Activated naive CD8-positive, alpha-beta T cell treated with anti-CD3 and anti-CD28 coated beads, Interleukin-2, amount 10 ng/mL, durations not matched to agents 7 days and 5 days (primary cell): ENCODE data around the gene SULT4A1. TPM values are rescaled to one million over a fixed set of nuclear protein-coding genes. Genes with fewer than 3 reads are reported as not detected.
"Not testable (repeated sequence)": the region's sequence is repeated elsewhere in the genome, so short reads cannot be mapped to it uniquely, and the experiment has no call there.

Experiments used
- ATAC-seq: fragments of 150-1000 bp; cut with Tn5 transposase; one replicate; pipeline ENCODE4 v1.10.0; 2021; ENCODE audit warnings: low read depth, moderate library complexity
- POLR2A ChIA-PET: fragments of 350-600 bp; sonication (Branson Sonifier 250); formaldehyde crosslinking; loops from one replicate; lab custom pipeline; 2021; ENCODE audit warnings: antibody characterized with exemption; lab: Charles Lee
- DNase-seq: peaks from one replicate; pipeline ENCODE4 v3.0.0; 2021
- H3K27ac Mint-ChIP-seq: one replicate; pipeline ENCODE4 v1.8.0; 2022; ENCODE audit warnings: mild to moderate bottlenecking, mixed read lengths
- H3K27me3 Mint-ChIP-seq: one replicate; pipeline ENCODE4 v1.8.0; 2022; ENCODE audit warnings: mild to moderate bottlenecking, moderate library complexity, mixed read lengths
- H3K36me3 Mint-ChIP-seq: one replicate; pipeline ENCODE4 v1.8.0; 2021; ENCODE audit warnings: mild to moderate bottlenecking, mixed read lengths
- H3K4me1 Mint-ChIP-seq: one replicate; pipeline ENCODE4 v1.8.0; 2021; ENCODE audit warnings: mixed read lengths
- H3K4me3 Mint-ChIP-seq: one replicate; pipeline ENCODE4 v1.8.0; 2022; ENCODE audit warnings: mild to moderate bottlenecking, moderate library complexity, mixed read lengths
- H3K9me3 Mint-ChIP-seq: one replicate; pipeline ENCODE4 v1.8.0; 2021; ENCODE audit warnings: mixed read lengths
- total RNA-seq, 2 experiments: library from RNA; stranded (reverse); gene quantifications; one replicate each; pipeline ENCODE4 v1.2.3, GENCODE V29; 2021

SULT4A1 gene
- total RNA-seq: not detected

GRCh38 chr22:43862074-43862881 is at the start of gene SULT4A1:
TSS of gene SULT4A1 (minus strand) at chr22:43862513. CDS start at chr22:43862382, 131 bp downstream.
- Mint-ChIP-seq H3K4me1 (no peaks in the 10 kb centered on the region), H3K27me3 (peaks cover 45% of the 10 kb centered on the region), H3K36me3 (no peaks in the 10 kb centered on the region), H3K4me3 (peak within 1 kb of the TSS; percentile 39), H3K27ac (peak within 1 kb of the TSS; percentile 38), H3K9me3 (no peaks in the 10 kb centered on the region)
- POLR2A ChIA-PET: no interaction called here
- no peak for ATAC-seq
- DNase-seq: no peak

- Mint-ChIP-seq H3K27me3 (peaks cover 27% of the 10 kb centered on the region), H3K4me3 (no peak overlapping the region), H3K9me3 (no peaks in the 10 kb centered on the region), H3K4me1 (no peaks in the 10 kb centered on the region), H3K27ac (no peak overlapping the region), H3K36me3 (no peaks in the 10 kb centered on the region)
- POLR2A ChIA-PET: no interaction called here
- ATAC-seq: no peak
- DNase-seq: no peak
Observed at GRCh38 chr22:43911351-43911750, 49.0 kb upstream of the SULT4A1 start.

- no peak for DNase-seq
- no peaks in the 10 kb centered on the region for H3K4me1 Mint-ChIP-seq
- no peaks in the 10 kb centered on the region for H3K9me3 Mint-ChIP-seq
- POLR2A ChIA-PET: no interaction called here
- H3K36me3 Mint-ChIP-seq: no peaks in the 10 kb centered on the region
- ATAC-seq: no peak
- no peak overlapping the region for H3K4me3 Mint-ChIP-seq
- H3K27ac Mint-ChIP-seq: no peak overlapping the region
- H3K27me3 Mint-ChIP-seq: peaks cover 27% of the 10 kb centered on the region
Observed at GRCh38 chr22:43910178-43910695, 47.9 kb upstream of the SULT4A1 start.

- no peak for ATAC-seq
- no peak for DNase-seq
- Mint-ChIP-seq H3K27ac (no peak overlapping the region), H3K36me3 (no peaks in the 10 kb centered on the region), H3K4me1 (no peaks in the 10 kb centered on the region), H3K9me3 (no peaks in the 10 kb centered on the region), H3K4me3 (no peak overlapping the region), H3K27me3 (peaks cover 27% of the 10 kb centered on the region)
- POLR2A ChIA-PET: no interaction called here
Observed at GRCh38 chr22:43909708-43910107, 47.4 kb upstream of the SULT4A1 start.

GRCh38 chr22:43905681-43906080 is 43.4 kb upstream of the SULT4A1 start:
- ATAC-seq (no peak), DNase-seq (no peak)
- POLR2A ChIA-PET: no interaction called here
- no peaks in the 10 kb centered on the region for H3K36me3 Mint-ChIP-seq
- no peaks in the 10 kb centered on the region for H3K9me3 Mint-ChIP-seq
- no peak overlapping the region for H3K4me3 Mint-ChIP-seq
- peaks cover 5% of the 10 kb centered on the region for H3K27me3 Mint-ChIP-seq
- H3K4me1 Mint-ChIP-seq: no peaks in the 10 kb centered on the region
- H3K27ac Mint-ChIP-seq: no peak overlapping the region

GRCh38 chr22:43904412-43904811 is 42.1 kb upstream of the SULT4A1 start:
- H3K9me3 Mint-ChIP-seq, H3K4me1 Mint-ChIP-seq, DNase-seq, H3K4me3 Mint-ChIP-seq, H3K36me3 Mint-ChIP-seq, ATAC-seq, H3K27me3 Mint-ChIP-seq, POLR2A ChIA-PET, H3K27ac Mint-ChIP-seq: not testable (repeated sequence)

GRCh38 chr22:43903033-43903432 is 40.7 kb upstream of the SULT4A1 start:
- H3K36me3 Mint-ChIP-seq, DNase-seq, ATAC-seq, H3K4me1 Mint-ChIP-seq, H3K4me3 Mint-ChIP-seq, H3K27ac Mint-ChIP-seq, H3K9me3 Mint-ChIP-seq, H3K27me3 Mint-ChIP-seq, POLR2A ChIA-PET: not testable (repeated sequence)

GRCh38 chr22:43901976-43902643 is 39.8 kb upstream of the SULT4A1 start:
- DNase-seq (no peak), ATAC-seq (no peak)
- Mint-ChIP-seq H3K36me3 (no peaks in the 10 kb centered on the region), H3K4me1 (no peaks in the 10 kb centered on the region), H3K9me3 (no peaks in the 10 kb centered on the region), H3K4me3 (no peak overlapping the region), H3K27me3 (peaks cover 2% of the 10 kb centered on the region), H3K27ac (no peak overlapping the region)
- POLR2A ChIA-PET: no interaction called here

- POLR2A ChIA-PET: no interaction called here
- Mint-ChIP-seq H3K27ac (no peak overlapping the region), H3K27me3 (peaks cover 6% of the 10 kb centered on the region), H3K36me3 (no peaks in the 10 kb centered on the region), H3K9me3 (no peaks in the 10 kb centered on the region), H3K4me3 (no peak overlapping the region), H3K4me1 (no peaks in the 10 kb centered on the region)
- DNase-seq (no peak), ATAC-seq (no peak)
Observed at GRCh38 chr22:43900206-43900605, 37.9 kb upstream of the SULT4A1 start.

GRCh38 chr22:43897751-43898261 is 35.5 kb upstream of the SULT4A1 start:
- H3K9me3 Mint-ChIP-seq: no peaks in the 10 kb centered on the region
- POLR2A ChIA-PET: no interaction called here

GRCh38 chr22:43895986-43896645 is 33.8 kb upstream of the SULT4A1 start:
- Mint-ChIP-seq H3K27ac (no peak overlapping the region), H3K27me3 (peaks cover 27% of the 10 kb centered on the region), H3K4me3 (no peak overlapping the region), H3K9me3 (no peaks in the 10 kb centered on the region), H3K36me3 (no peaks in the 10 kb centered on the region), H3K4me1 (no peaks in the 10 kb centered on the region)
- DNase-seq: no peak
- no peak for ATAC-seq
- POLR2A ChIA-PET: no interaction called here

More at GRCh38 chr22:43897751-43898261, 35.5 kb upstream of the SULT4A1 start:
- no peak for ATAC-seq
- no peaks in the 10 kb centered on the region for H3K36me3 Mint-ChIP-seq
- no peaks in the 10 kb centered on the region for H3K4me1 Mint-ChIP-seq
- no peak for DNase-seq
- no peak overlapping the region for H3K4me3 Mint-ChIP-seq
- H3K27ac Mint-ChIP-seq: no peak overlapping the region
- peaks cover 16% of the 10 kb centered on the region for H3K27me3 Mint-ChIP-seq

GRCh38 chr22:43894122-43894521 is 31.8 kb upstream of the SULT4A1 start:
- H3K27ac Mint-ChIP-seq: no peak overlapping the region

GRCh38 chr22:43893266-43893665 is 31.0 kb upstream of the SULT4A1 start:
- H3K4me1 Mint-ChIP-seq: no peaks in the 10 kb centered on the region
- H3K27me3 Mint-ChIP-seq: peaks cover 38% of the 10 kb centered on the region
- no peak for ATAC-seq
- H3K9me3 Mint-ChIP-seq: no peaks in the 10 kb centered on the region
- no peaks in the 10 kb centered on the region for H3K36me3 Mint-ChIP-seq
- peak overlapping the region; percentile 1 for H3K27ac Mint-ChIP-seq
- POLR2A ChIA-PET: no interaction called here
- no peak overlapping the region for H3K4me3 Mint-ChIP-seq
- no peak for DNase-seq

More at GRCh38 chr22:43894122-43894521, 31.8 kb upstream of the SULT4A1 start:
- ATAC-seq: no peak
- Mint-ChIP-seq H3K4me3 (no peak overlapping the region), H3K27me3 (peaks cover 38% of the 10 kb centered on the region), H3K9me3 (no peaks in the 10 kb centered on the region), H3K36me3 (no peaks in the 10 kb centered on the region), H3K4me1 (no peaks in the 10 kb centered on the region)
- DNase-seq: no peak
- POLR2A ChIA-PET: no interaction called here
